ENCODE measurements around the gene TMEM87B.
"Not testable (repeated sequence)": the region's sequence is repeated elsewhere in the genome, so short reads cannot be mapped to it uniquely, and the experiment has no call there.

Gene TMEM87B

DNA sequence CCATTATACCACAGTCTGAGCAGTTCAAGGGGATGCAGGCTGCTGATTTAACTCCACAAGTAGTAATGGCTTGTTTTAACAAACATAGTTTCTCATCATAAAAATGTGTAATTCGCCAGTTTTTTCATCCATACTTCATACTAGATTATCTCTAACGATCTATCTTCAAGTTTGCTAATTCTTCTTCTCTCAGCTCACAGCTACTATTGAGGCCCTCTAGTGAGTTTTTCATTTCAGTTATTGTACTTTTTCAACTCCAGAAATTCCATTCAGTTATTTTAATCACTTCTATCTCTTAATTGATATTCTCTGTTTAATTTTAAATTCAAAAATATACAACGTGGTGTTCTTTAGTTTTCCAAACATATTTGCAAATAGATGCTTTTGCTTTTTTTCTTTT, 20.1 kb upstream of the TMEM87B start:
- DNase-seq, result no peak

DNA sequence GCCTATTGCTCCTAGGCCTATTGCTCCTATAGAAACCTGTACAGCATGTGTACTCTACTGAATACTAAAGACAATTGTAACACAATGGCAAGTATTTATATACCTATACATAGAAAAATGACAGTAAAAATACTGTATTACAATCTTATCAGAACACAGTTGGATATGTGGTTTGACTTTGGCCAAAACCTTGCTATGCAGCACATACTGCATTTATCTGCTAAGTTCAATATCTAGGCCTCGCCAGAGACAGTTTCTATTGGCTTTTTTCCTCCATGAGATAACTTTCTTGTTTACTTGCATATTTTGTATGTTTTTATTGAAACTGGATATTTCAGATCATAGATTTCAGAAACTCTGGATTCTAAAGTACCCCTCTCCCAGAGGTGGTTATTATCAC, 19.3 kb upstream of the TMEM87B start:
- no peak for DNase-seq

DNA sequence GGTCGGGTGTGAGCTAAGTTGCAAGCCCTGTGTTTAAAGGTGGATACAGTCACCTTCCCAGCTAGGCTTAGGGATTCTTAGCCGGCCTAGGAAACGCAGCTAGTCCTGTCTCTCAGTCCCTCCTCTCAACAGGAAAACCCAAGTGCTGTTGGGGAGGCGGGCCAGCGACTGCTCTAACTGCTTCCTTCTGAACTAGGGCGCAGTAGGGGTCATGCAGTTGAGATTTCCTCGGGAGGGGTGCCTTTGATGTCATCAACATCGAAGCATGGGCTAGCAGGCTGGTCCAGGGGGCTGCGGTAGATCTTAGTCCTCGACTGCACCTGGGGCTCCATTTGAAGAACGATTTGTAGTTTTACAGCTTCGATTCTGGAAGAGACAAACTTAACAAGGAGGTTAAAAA, 15.5 kb upstream of the TMEM87B start:
- DNase-seq, result not testable (repeated sequence)

- DNase-seq, result not testable (repeated sequence)
Observed at GRCh38 chr2:112040066-112040465, 15.0 kb upstream of the TMEM87B start.

DNA sequence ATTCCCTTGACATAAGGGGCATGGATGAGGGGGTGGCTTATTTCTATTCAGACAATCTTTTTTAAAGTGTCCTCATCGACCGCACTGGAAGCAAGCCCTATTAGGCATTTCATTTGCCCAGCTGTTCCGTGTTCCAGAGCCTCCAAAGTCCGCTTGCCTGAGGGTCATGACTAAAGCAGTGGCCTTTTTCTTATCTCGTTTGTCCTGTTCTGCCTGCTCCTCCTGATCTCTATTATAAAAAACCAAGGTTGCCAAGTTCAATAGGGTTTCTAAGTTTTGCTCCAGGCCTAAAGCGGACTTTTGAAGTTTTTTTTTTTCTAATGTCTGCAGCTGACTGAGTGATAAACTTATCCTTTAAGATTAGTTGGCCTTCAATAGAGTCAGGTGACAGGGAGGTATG, 13.6 kb upstream of the TMEM87B start:
- not testable (repeated sequence) for DNase-seq

DNA sequence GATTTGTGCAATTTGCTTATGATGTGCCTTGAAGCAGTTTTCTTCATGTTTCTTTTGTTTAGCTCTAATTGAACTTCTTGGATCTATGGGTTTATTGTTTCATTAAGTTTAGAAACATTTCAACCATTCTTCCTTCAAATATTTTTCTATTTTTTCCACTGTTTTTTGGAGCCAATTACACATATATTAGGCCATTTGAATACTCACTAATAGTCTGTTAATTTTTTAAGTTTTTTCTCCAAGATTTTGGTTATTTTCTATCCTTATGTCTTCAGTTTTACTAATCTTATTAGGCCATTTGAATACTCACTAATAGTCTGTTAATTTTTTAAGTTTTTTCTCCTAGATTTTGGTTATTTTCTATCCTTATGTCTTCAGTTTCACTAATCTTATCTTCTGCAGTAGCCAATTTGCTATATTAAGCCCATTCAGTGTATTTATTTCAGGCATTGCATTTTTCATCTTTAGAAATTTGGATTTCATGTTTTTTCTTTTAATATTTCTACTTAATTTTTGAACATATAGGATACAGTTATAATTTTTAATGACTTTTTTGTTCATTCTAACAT, 9.5 kb upstream of the TMEM87B start:
- no peak for DNase-seq

DNA sequence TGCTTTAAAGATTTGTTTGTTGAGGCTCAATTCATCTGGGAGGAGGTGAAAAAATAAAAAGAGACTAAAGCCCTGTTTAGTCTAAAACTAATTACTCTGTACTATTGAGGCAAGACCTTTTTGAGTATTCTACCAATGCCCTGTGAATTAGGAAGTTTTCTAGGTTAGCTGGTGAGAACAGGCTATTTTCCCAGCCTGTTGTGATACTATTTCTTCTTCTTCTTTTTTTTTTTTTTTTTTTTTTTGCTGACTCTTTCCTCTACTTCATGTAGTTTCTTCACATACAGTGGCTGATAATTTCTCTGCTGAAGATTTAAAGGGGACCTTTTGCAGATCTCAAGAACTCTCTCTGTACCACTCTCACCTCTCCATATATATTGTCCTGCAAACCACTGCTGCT, 8.8 kb upstream of the TMEM87B start:
- DNase-seq, result no peak

DNA sequence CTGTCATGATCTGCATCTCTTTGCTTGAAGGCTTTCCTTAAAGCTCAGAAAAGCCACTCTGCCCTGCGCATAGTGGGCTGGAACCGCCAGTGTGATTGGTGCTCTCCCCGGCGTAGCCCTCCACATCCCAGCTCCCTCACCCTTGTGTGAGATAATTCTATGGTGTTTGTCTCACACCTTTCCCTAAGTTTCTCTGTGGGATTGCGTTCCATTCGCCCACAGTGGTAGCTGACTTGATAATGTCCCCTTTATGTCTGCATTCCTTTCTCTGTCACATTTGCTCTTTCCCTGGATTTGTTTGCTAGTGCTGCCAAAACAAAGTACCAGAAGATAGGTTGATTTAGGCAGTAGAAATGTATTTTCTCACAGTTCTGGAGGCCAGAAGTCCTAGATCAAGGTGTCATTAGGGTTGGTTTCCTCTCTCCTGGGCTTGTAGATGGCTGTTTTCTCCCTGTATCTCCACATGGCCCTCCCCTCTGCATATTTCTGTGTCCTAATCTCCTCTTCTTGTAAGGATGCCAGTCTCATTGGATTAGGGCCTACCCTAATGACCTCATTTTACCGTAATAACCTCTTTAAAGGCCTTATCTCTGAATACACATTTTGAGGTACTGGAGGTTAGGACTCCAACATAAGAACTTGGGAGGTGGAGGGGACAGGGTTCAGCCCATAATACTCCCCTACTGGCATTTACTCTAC, 7.4 kb upstream of the TMEM87B start:
- no peak for DNase-seq

GRCh38 chr2:112048236-112048592, 6.9 kb upstream of the TMEM87B start:
- no peak for DNase-seq

GRCh38 chr2:112048887-112049286, 6.2 kb upstream of the TMEM87B start:
- DNase-seq, result peak; percentile 39

- DNase-seq, result no peak
Observed at GRCh38 chr2:112050316-112050715, 4.8 kb upstream of the TMEM87B start.

GRCh38 chr2:112053917-112054846, 887 bp upstream of the TMEM87B start:
- DNase-seq, result peak; percentile 79

GRCh38 chr2:112055730-112056625, 909 bp downstream of the TMEM87B start:
- no peak for DNase-seq

DNA sequence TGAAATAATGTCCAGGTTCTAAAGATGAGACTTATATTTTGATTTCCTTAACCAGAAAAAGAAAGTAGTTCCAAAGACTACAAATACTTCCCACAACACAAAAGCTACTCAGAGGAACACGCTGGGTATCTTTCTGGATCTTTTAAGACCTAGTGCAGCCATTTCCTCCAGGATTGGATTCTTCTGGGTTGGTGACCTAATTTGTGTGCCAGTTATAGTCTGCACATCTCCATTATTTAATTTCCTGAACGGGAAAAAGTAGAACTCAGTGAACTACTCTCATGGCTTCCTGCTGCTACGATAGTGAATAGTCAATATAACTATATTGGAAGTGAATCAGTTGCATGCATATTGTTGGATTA, 1.5 kb downstream of the TMEM87B start:
- no peak for DNase-seq

- no peak for DNase-seq
Observed at GRCh38 chr2:112059671-112060070, 4.6 kb downstream of the TMEM87B start.

GRCh38 chr2:112061299-112061698, 6.2 kb downstream of the TMEM87B start:
- no peak for DNase-seq

GRCh38 chr2:112061840-112062239, 6.8 kb downstream of the TMEM87B start:
- no peak for DNase-seq

DNA sequence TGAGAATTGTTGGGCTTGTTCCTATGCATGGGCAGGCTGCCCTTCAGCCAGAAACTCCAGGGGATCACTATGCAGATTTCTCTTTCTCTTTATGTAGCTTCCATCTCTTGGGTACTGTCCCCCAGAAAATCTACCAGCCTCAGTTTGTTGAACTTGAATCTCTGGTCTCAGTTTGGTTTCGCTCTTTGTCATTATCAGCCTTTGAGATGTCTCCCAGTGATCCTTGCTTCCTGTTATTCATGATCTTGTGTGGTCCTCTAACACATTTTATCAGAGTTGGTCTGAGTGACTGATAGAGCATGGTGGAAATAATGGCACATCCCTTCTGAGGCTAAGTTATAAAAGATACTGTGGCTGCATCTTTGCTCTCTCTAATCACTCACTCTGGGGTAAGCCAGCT, 7.8 kb downstream of the TMEM87B start:
- DNase-seq, result no peak

GRCh38 chr2:112065486-112065885, 10.4 kb downstream of the TMEM87B start:
- no peak for DNase-seq

DNA sequence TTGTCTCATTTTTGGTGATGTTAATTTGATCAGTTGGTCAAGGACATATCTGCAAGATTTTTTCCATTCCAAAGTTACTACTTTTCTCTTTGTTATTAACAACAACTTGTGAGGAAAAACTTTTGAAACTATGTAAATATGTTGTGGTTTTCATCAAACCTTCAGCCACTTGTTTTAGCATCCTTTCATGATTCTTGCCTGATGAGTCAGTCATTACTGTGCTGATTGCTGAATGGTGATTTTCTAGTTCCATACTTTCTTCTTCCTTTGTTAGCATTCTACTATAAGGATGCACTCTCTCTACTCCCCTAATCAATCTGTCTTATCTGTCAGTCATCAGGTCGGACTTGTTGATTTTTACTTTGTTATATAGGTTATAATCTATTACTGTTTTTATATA, 10.9 kb downstream of the TMEM87B start:
- no peak for DNase-seq

GRCh38 chr2:112069794-112070193, 14.7 kb downstream of the TMEM87B start:
- not testable (repeated sequence) for DNase-seq

DNA sequence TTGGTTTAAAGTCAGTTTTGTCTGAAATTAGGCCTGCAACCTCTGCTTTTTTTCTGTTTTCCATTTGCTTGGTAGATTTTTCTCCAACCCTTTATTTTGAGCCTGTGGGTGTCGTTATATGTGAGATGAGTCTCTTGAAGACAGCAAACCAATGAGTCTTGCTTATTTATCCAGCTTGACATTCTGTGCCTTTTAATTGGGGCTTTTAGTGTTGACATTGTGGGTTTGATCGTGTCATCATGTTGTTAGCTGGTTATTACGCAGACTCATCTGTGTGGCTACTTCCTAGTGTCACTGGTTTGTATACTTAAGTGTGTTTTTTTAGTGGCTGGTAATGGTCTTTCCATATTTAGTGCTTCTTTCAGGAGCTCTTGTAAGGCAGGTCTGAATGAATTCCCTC, 18.8 kb downstream of the TMEM87B start:
- DNase-seq, result peak; percentile 36

- no peak for DNase-seq
Observed at GRCh38 chr2:112074506-112074905, 19.4 kb downstream of the TMEM87B start.

All from SHP77 treated with DMSO at 0.1 percent for 48 hours (cell line).